Neural cell (in vitro differentiated cells): ENCODE measurements around the gene CSMD2. TPM values are rescaled to one million over a fixed set of nuclear protein-coding genes. Genes with fewer than 3 reads are reported as not detected.

Experiments used
- H2AFZ ChIP-seq: fragments of 200-600, 300-800 bp; sonication (generic), shearing (Covaris generic); 2 replicates; pipeline ENCODE4 v1.6.0; 2014; ENCODE audit warnings: low read depth, mild to moderate bottlenecking, antibody characterized with exemption, low read length, moderate library complexity
- H3F3A ChIP-seq: fragments of 200-600 bp; shearing (Covaris generic); 2 replicates; pipeline ENCODE4 v1.6.1; 2016; ENCODE audit warnings: mild to moderate bottlenecking, moderate library complexity, mixed read lengths, antibody characterized with exemption, low read length; ENCODE audit not compliant: insufficient read depth, poor library complexity, severe bottlenecking
- H3K27ac ChIP-seq: fragments of 200-600, 300-800 bp; sonication (generic), shearing (Covaris generic); 2 replicates; pipeline ENCODE4 v1.5.1; 2014; ENCODE audit warnings: mild to moderate bottlenecking, low read length, moderate library complexity
- H3K27me3 ChIP-seq: fragments of 300-800, 200-600 bp; sonication (generic), shearing (Covaris generic); 2 replicates; pipeline ENCODE4 v1.6.0; 2014; ENCODE audit warnings: mild to moderate bottlenecking, low read depth, low read length, moderate library complexity; ENCODE audit not compliant: insufficient read depth
- H3K36me3 ChIP-seq: fragments of 300-800, 200-600 bp; sonication (generic), shearing (Covaris generic); 2 replicates; pipeline ENCODE4 v1.5.1; 2014; ENCODE audit warnings: mild to moderate bottlenecking, antibody characterized with exemption, low read length, moderate library complexity; ENCODE audit not compliant: insufficient read depth
- H3K4me2 ChIP-seq: fragments of 300-800, 200-600 bp; sonication (generic), shearing (Covaris generic); 2 replicates; pipeline ENCODE4 v1.6.0; 2014; ENCODE audit warnings: mild to moderate bottlenecking, low read length
- H3K4me3 ChIP-seq: fragments of 300-800, 200-600 bp; sonication (generic), shearing (Covaris generic); 2 replicates; pipeline ENCODE4 v1.5.1; 2014; ENCODE audit warnings: mild to moderate bottlenecking, low read length, moderate library complexity
- H3K79me2 ChIP-seq: fragments of 200-600 bp; shearing (Covaris generic); replicated peaks from 2 replicates; pipeline ENCODE4 v1.6.0; 2014; ENCODE audit warnings: mild to moderate bottlenecking, low read length, moderate library complexity; ENCODE audit not compliant: insufficient read depth
- H3K9ac ChIP-seq: fragments of 300-800, 200-600 bp; sonication (generic), shearing (Covaris generic); 2 replicates; pipeline ENCODE4 v1.6.1; 2016; ENCODE audit warnings: mild to moderate bottlenecking, low read length, mixed read lengths
- H3K9me2 ChIP-seq: fragments of 200-600 bp; shearing (Covaris generic); 2 replicates; pipeline ENCODE4 v1.6.1; 2016; ENCODE audit warnings: mild to moderate bottlenecking, low read length, mixed read lengths; ENCODE audit not compliant: insufficient read depth
- H3K9me3 ChIP-seq: fragments of 200-600, 300-800 bp; sonication (generic), shearing (Covaris generic); 2 replicates; pipeline ENCODE4 v1.6.1; 2016; ENCODE audit warnings: mild to moderate bottlenecking, mixed run types, low read length, moderate library complexity, mixed read lengths
- H4K20me1 ChIP-seq: fragments of 200-600 bp; shearing (Covaris generic); 2 replicates; pipeline ENCODE4 v1.6.1; 2016; ENCODE audit warnings: mild to moderate bottlenecking, mixed run types; ENCODE audit not compliant: insufficient read depth
- CTCF ChIP-seq: fragments of 450-650 bp; IDR thresholded peaks from 2 replicates; pipeline ENCODE4 v1.5.1; 2014; ENCODE audit warnings: antibody characterized with exemption, mild to moderate bottlenecking, moderate library complexity; ENCODE audit not compliant: poor library complexity, severe bottlenecking
- EP300 ChIP-seq: fragments of 450-650 bp; conservative IDR thresholded peaks from 2 replicates; pipeline ENCODE4 v1.6.1; 2014; ENCODE audit warnings: antibody characterized with exemption, mild to moderate bottlenecking, moderate library complexity; ENCODE audit not compliant: poor library complexity, severe bottlenecking
- EZH2 ChIP-seq: fragments of 200-600, 300-800 bp; shearing (Covaris generic), sonication (generic); IDR thresholded peaks from 2 replicates; pipeline ENCODE4 v1.6.1; 2014; ENCODE audit warnings: antibody characterized with exemption, low read length, borderline replicate concordance, mild to moderate bottlenecking; ENCODE audit not compliant: insufficient read depth, poor library complexity, severe bottlenecking
- MXI1 ChIP-seq: fragments of 450-650 bp; conservative IDR thresholded peaks from 2 replicates; pipeline ENCODE4 v1.6.1; 2014; ENCODE audit warnings: antibody characterized with exemption, mild to moderate bottlenecking; ENCODE audit not compliant: poor library complexity, severe bottlenecking
- POLR2AphosphoS5 ChIP-seq: IDR thresholded peaks from 2 replicates; pipeline ENCODE4 v1.6.1; 2012
- RAD21 ChIP-seq: fragments of 450-650 bp; conservative IDR thresholded peaks from 2 replicates; pipeline ENCODE4 v1.6.1; 2014; ENCODE audit warnings: antibody characterized with exemption, mild to moderate bottlenecking, moderate library complexity
- REST ChIP-seq: IDR thresholded peaks from 2 replicates; pipeline ENCODE4 v1.6.1; 2012; ENCODE audit warnings: borderline replicate concordance
- SMC3 ChIP-seq: fragments of 450-650 bp; conservative IDR thresholded peaks from 2 replicates; pipeline ENCODE4 v1.6.1; 2014; ENCODE audit warnings: antibody characterized with exemption, mild to moderate bottlenecking, moderate library complexity; ENCODE audit not compliant: poor library complexity
- TAF1 ChIP-seq: IDR thresholded peaks from 2 replicates; pipeline ENCODE4 v1.6.1; 2012; ENCODE audit warnings: low read depth
- polyA plus RNA-seq: library from polyadenylated mRNA; depleted of rRNA; stranded (reverse); fragments of >200 nt; gene quantifications from 2 replicates; pipeline ENCODE4 v1.2.3, GENCODE V29; 2014

CSMD2 gene
- polyA plus RNA-seq, 1 donor from 2014 or later = 9.6 TPM

DNA sequence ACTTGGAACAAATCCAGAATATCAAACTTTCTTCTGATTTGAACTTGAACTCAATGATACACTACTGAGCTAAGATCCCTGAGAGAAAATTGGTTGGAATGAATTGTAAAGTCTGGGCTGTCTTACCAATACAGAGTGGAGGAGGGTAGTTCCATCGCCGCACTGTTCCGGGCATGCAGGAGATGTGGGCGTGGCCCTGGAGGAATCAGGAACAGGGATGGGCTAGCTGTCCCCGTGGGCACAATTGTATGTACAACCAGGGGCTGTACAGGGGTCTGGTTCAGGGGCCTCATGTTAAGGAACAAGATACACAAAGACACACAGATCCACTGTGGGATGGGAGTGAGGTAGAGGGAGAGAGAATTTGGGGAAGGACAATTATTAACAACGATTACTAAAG lies 548.2 kb downstream of the CSMD2 start:
- Histone ChIP-seq H3K9ac (no peak overlapping the region), H3K27me3 (no peaks in the 10 kb centered on the region), H3K27ac (no peak overlapping the region), H3K9me2 (no peaks in the 10 kb centered on the region), H2AFZ (no peak overlapping the region), H3F3A (no peaks in the 10 kb centered on the region), H3K4me3 (no peak overlapping the region), H3K36me3 (peaks cover 4% of the 10 kb centered on the region), H4K20me1 (no peaks in the 10 kb centered on the region), H3K4me2 (no peak overlapping the region), H3K9me3 (no peaks in the 10 kb centered on the region), H3K79me2 (no peaks in the 10 kb centered on the region)
- TF ChIP-seq CTCF (no peak), RAD21 (no peak), POLR2AphosphoS5 (no peak), TAF1 (no peak)

GRCh38 chr1:33615546-33615945 lies 549.5 kb downstream of the CSMD2 start:
- no peaks in the 10 kb centered on the region for H3K79me2 ChIP-seq
- no peak overlapping the region for H3K4me3 ChIP-seq
- no peaks in the 10 kb centered on the region for H3K9me3 ChIP-seq
- no peaks in the 10 kb centered on the region for H3K27me3 ChIP-seq
- no peak overlapping the region for H3K4me2 ChIP-seq
- peaks cover 4% of the 10 kb centered on the region for H3K36me3 ChIP-seq
- no peaks in the 10 kb centered on the region for H3F3A ChIP-seq
- H4K20me1 ChIP-seq = no peaks in the 10 kb centered on the region
- H3K9me2 ChIP-seq = no peaks in the 10 kb centered on the region
- H3K27ac ChIP-seq = no peak overlapping the region
- H2AFZ ChIP-seq = no peak overlapping the region
- no peak for TF ChIP-seq TAF1
- TF ChIP-seq SMC3 = no peak
- TF ChIP-seq RAD21 = no peak
- no peak for TF ChIP-seq EZH2
- TF ChIP-seq EP300 = no peak
- no peak for TF ChIP-seq CTCF
- no peak for TF ChIP-seq POLR2AphosphoS5
- TF ChIP-seq REST = no peak
- TF ChIP-seq MXI1 = no peak
- H3K9ac ChIP-seq = no peak overlapping the region
